ENCODE measurements around the gene CDC73.

Gene CDC73

GRCh38 chr1:193118803-193119730 is 2.8 kb upstream of the CDC73 start:
- TF ChIP-seq, protein P1, sequence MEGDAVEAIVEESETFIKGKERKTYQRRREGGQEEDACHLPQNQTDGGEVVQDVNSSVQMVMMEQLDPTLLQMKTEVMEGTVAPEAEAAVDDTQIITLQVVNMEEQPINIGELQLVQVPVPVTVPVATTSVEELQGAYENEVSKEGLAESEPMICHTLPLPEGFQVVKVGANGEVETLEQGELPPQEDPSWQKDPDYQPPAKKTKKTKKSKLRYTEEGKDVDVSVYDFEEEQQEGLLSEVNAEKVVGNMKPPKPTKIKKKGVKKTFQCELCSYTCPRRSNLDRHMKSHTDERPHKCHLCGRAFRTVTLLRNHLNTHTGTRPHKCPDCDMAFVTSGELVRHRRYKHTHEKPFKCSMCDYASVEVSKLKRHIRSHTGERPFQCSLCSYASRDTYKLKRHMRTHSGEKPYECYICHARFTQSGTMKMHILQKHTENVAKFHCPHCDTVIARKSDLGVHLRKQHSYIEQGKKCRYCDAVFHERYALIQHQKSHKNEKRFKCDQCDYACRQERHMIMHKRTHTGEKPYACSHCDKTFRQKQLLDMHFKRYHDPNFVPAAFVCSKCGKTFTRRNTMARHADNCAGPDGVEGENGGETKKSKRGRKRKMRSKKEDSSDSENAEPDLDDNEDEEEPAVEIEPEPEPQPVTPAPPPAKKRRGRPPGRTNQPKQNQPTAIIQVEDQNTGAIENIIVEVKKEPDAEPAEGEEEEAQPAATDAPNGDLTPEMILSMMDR (IDR thresholded peaks at IDR 0.05; ENCODE audit: extremely low read depth, insufficient read depth, missing control alignments), result no peak
- in situ Hi-C loops (cut with MboI; ENCODE audit: low pct_unique_long_range_greater_than_20kb, low sequenced_read_pairs, unreplicated experiment), result no loop called here
- DNase-seq (ENCODE audit: low spot score), result no peak

DNA sequence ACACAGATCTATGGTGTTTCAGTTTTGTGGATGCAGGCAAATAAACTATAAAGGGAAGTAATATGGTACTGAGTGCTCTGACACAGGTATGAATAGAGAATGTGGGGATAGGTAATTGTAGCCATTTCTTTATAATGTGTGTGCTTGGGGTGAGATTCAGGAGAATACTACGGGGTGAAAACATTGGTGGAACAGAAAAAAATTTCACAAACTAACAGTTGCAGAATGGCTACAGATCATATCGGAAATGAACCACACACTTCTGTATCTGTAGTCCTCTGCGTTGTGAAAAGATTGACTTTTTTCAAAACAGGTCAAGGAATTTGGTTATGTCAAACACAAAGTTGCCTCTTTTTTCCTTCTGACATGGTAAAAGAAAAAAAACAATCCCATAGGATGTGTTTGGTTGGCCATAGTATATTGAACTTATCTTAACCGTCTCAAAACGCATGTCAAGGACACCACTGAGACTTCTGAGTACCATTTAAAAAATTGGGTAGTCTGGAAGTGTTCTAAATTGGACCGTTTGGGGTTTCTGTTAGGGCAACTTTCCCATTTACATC is 1.1 kb upstream of the CDC73 start:
- DNase-seq (ENCODE audit: low spot score), result no peak
- TF ChIP-seq, protein P1 (IDR thresholded peaks at IDR 0.05; ENCODE audit: extremely low read depth, insufficient read depth, missing control alignments), result no peak
- in situ Hi-C loops (cut with MboI; ENCODE audit: low pct_unique_long_range_greater_than_20kb, low sequenced_read_pairs, unreplicated experiment), result no loop called here

DNA sequence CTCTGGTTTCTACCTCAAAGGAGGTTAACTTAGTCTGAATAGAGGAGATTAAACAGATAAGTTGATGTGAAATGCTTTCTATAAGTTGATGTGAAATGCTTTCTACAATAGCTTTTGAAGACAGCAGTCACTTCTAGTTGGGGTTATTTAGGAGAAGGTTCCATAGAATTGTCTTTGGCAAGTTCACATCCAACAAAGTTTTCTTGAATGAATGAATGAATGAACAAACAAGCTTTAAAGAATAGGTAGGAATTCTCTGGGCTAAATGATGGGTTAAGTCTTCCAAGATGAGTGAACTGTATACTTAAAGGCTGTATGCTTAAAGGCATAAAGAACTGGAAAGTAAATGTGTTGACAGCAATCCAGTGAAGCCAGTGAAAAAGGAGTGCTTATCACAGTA is 1.9 kb downstream of the CDC73 start:
- TF ChIP-seq, protein P1 (IDR thresholded peaks at IDR 0.05; ENCODE audit: extremely low read depth, insufficient read depth, missing control alignments), result no peak
- no peak for DNase-seq (ENCODE audit: low spot score)
- in situ Hi-C loops (cut with MboI; ENCODE audit: low pct_unique_long_range_greater_than_20kb, low sequenced_read_pairs, unreplicated experiment), result no loop called here

DNA sequence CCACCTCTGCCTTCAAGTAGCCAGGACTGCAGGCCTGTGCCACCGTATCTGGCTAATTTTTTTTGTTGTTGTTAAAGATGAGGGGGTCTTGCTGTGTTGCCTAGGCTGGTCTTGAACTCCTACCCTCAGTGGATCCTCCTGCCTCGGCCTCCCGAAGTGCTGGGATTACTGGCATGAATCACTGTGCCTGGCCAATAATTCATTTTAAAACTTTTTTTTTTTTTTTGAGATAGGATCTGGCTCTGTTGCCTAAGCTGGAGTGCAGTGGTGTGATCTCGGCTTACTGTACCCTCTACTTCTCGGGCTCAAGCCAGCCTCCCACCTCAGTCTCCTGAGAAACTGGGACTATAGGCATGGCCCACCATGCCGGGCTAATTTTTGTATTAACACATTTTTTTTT is 3.5 kb downstream of the CDC73 start:
- in situ Hi-C loops (cut with MboI; ENCODE audit: low pct_unique_long_range_greater_than_20kb, low sequenced_read_pairs, unreplicated experiment), result no loop called here

DNA sequence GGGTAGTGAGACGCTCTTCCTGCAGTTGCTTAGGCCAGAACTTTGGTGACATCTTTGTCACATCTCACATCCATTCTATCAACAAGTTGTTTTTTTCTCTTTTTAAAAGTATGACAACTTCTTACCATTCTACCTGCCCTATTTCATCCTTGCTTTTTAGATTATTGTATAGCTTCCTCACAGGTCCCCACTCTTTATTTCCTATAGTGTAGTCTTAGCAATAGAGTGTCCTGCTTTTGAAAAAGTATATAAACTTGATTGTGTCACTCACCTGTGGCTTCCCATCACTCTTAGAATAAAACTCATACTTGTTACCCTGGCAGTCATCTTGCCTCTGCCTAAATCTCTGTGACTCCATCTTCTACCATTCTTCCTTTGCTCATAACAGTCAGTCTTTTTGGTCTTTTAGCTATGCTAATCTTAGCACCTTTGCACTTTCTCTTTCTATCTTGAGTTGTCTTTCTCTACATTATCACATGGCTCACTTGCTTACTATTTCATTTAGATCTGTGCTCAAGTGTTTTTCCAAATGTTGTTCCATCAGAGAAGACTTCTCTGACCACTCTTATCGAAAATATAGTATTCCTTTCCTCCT is 9.5 kb downstream of the CDC73 start:
- in situ Hi-C loops (cut with MboI; ENCODE audit: low pct_unique_long_range_greater_than_20kb, low sequenced_read_pairs, unreplicated experiment), result no loop called here
- DNase-seq (ENCODE audit: low spot score), result peak; percentile 25
- TF ChIP-seq, protein P1 (IDR thresholded peaks at IDR 0.05; ENCODE audit: extremely low read depth, insufficient read depth, missing control alignments), result no peak

More for the DNA sequence above, 3.5 kb downstream of the CDC73 start:
- TF ChIP-seq, protein P1 (IDR thresholded peaks at IDR 0.05; ENCODE audit: extremely low read depth, insufficient read depth, missing control alignments), result no peak
- no peak for DNase-seq (ENCODE audit: low spot score)

DNA sequence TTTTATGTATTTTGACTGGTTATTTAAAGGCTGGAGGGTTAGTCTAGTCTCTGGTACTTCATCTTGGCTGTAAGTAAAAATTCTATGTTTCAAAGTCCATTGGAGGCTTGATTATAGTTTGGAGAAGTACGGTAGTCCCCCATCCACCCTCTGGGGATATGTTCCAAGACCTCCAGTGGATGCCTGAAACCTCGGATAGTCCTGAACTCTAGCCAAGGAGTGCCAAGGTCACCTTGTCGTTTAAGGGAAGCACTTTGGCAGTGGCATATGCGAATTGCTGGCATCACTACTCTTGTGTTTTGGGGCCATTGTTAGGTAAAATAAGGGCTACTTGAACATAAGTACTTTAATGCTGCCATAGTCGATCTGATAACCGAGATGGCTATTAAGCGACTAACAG is 18.4 kb downstream of the CDC73 start:
- TF ChIP-seq, protein P1 (IDR thresholded peaks at IDR 0.05; ENCODE audit: extremely low read depth, insufficient read depth, missing control alignments), result no peak
- in situ Hi-C loops (cut with MboI; ENCODE audit: low pct_unique_long_range_greater_than_20kb, low sequenced_read_pairs, unreplicated experiment), result no loop called here
- DNase-seq (ENCODE audit: low spot score), result no peak
